Suppressor macrophage (primary cell): ENCODE data around the gene SLC1A4.
A peak's percentile ranks its signal among the peaks of the same experiment; 100 is the strongest.
"Not testable (repeated sequence)": the region's sequence is repeated elsewhere in the genome, so short reads cannot be mapped to it uniquely, and the experiment has no call there.

Experiments
- DNase-seq, 4 experiments: peaks; one replicate each; pipeline ENCODE4 v3.0.0-alpha.2; 2020 to 2022

Gene SLC1A4

GRCh38 chr2:64992990-64993389 is 3.8 kb downstream of the SLC1A4 start:
- no peak for DNase-seq

GRCh38 chr2:64995041-64995440 is 5.8 kb downstream of the SLC1A4 start:
- no peak for DNase-seq

- DNase-seq = no peak
Observed at GRCh38 chr2:64996871-64997307, 7.7 kb downstream of the SLC1A4 start.

- no peak for DNase-seq
Observed at GRCh38 chr2:64998658-64999061, 9.5 kb downstream of the SLC1A4 start.

GRCh38 chr2:64999754-65000153 is 10.6 kb downstream of the SLC1A4 start:
- no peak for DNase-seq

- DNase-seq = no peak
Observed at GRCh38 chr2:65000644-65001043, 11.4 kb downstream of the SLC1A4 start.

- no peak for DNase-seq
Observed at GRCh38 chr2:65003037-65003436, 13.8 kb downstream of the SLC1A4 start.

GRCh38 chr2:65004232-65004631 is 15.0 kb downstream of the SLC1A4 start:
- DNase-seq = not testable (repeated sequence)

- no peak for DNase-seq
Observed at GRCh38 chr2:65013776-65014175, 24.6 kb downstream of the SLC1A4 start.

GRCh38 chr2:65015731-65016130 is 26.5 kb downstream of the SLC1A4 start:
- DNase-seq = no peak

- no peak for DNase-seq
Observed at GRCh38 chr2:65016789-65017188, 27.6 kb downstream of the SLC1A4 start.

- DNase-seq = peak; percentile 70 to 88 (median 78)
Observed at GRCh38 chr2:65017335-65017734, 28.1 kb downstream of the SLC1A4 start.

GRCh38 chr2:65018141-65018582 is 29.0 kb downstream of the SLC1A4 start:
- peak; percentile 82 to 93 (median 89) for DNase-seq

GRCh38 chr2:65019010-65019409 is 29.8 kb downstream of the SLC1A4 start:
- no peak for DNase-seq

- no peak for DNase-seq
Observed at GRCh38 chr2:65019675-65020195, 30.5 kb downstream of the SLC1A4 start.

GRCh38 chr2:65020251-65020650 is 31.1 kb downstream of the SLC1A4 start:
- not testable (repeated sequence) for DNase-seq

GRCh38 chr2:65020943-65021528 is 31.8 kb downstream of the SLC1A4 start:
- DNase-seq = no peak

GRCh38 chr2:65021709-65022108 is 32.5 kb downstream of the SLC1A4 start:
- DNase-seq = no peak

GRCh38 chr2:65022189-65022588 is 33.0 kb downstream of the SLC1A4 start:
- DNase-seq = no peak

- no peak for DNase-seq
Observed at GRCh38 chr2:65023742-65024141, 34.5 kb downstream of the SLC1A4 start.

GRCh38 chr2:65024149-65024829 is 35.1 kb downstream of the SLC1A4 start:
- DNase-seq = no peak

- peak; percentile 47 to 86 (median 67) for DNase-seq
Observed at GRCh38 chr2:65025453-65026123, 36.4 kb downstream of the SLC1A4 start.

GRCh38 chr2:65026154-65026553 is 37.0 kb downstream of the SLC1A4 start:
- no peak for DNase-seq
